ENCODE data around the gene KRT72. TPM values are rescaled to one million over a fixed set of nuclear protein-coding genes. Genes with fewer than 3 reads are reported as not detected.

The KRT72 gene
- total and polyA plus RNA-seq, 2 experiments from 2014 or later: not detected

- Histone ChIP-seq H3K36me3 (ENCODE audit: insufficient read depth) (no peaks in the 10 kb centered on the region), H3K79me2 (replicated peaks; ENCODE audit: insufficient read depth) (no peaks in the 10 kb centered on the region), H2AFZ (no peak overlapping the region), H3K4me1 (ENCODE audit: insufficient read depth) (no peaks in the 10 kb centered on the region), H3F3A (replicated peaks; ENCODE audit: low read depth) (no peaks in the 10 kb centered on the region), H3K27ac (ENCODE audit: low read depth) (no peak overlapping the region), H3K4me3 (no peak overlapping the region), H3K9me2 (ENCODE audit: insufficient read depth) (no peaks in the 10 kb centered on the region), H3K4me2 (no peak overlapping the region), H3K27me3 (ENCODE audit: insufficient read depth) (no peaks in the 10 kb centered on the region), H4K20me1 (replicated peaks; ENCODE audit: insufficient read depth) (no peaks in the 10 kb centered on the region)
- Mint-ChIP-seq H3K9me3 (no peaks in the 10 kb centered on the region), H3K27me3 (ENCODE audit: insufficient read depth, low read depth, poor library complexity) (peaks cover 9% of the 10 kb centered on the region), H3K4me3 (no peak overlapping the region), H3K4me1 (peaks cover 4% of the 10 kb centered on the region), H3K36me3 (ENCODE audit: low read depth) (no peaks in the 10 kb centered on the region), H3K27ac (no peak overlapping the region)
- TF ChIP-seq EZH2 (IDR thresholded peaks at IDR 0.05; ENCODE audit: low read depth, unreplicated experiment): no peak
- no peak for TF ChIP-seq POLR2AphosphoS5 (IDR thresholded peaks at IDR 0.05; ENCODE audit: low read depth)
- TF ChIP-seq EZH2phosphoT487 (IDR thresholded peaks at IDR 0.05; ENCODE audit: unreplicated experiment): no peak
- TF ChIP-seq ZNF462 (CRISPR knock-in tag; IDR thresholded peaks at IDR 0.05): no peak
- no peak for TF ChIP-seq CTCF (conservative IDR thresholded peaks at IDR 0.05; ENCODE audit: low read depth in 2 of 2)
- no peak for TF ChIP-seq ETS1 (IDR thresholded peaks at IDR 0.05)
- no peak for TF ChIP-seq JUNB (IDR thresholded peaks at IDR 0.05; ENCODE audit: unreplicated experiment)
- TF ChIP-seq CREB1 (CRISPR knock-in tag; IDR thresholded peaks at IDR 0.05; ENCODE audit: low read depth): no peak
- TF ChIP-seq NANOG (IDR thresholded peaks at IDR 0.05; ENCODE audit: borderline replicate concordance): no peak
- TF ChIP-seq REST (IDR thresholded peaks at IDR 0.05; ENCODE audit: unreplicated experiment): no peak
- TF ChIP-seq ZNF114 (CRISPR knock-in tag; IDR thresholded peaks at IDR 0.05): no peak
- no peak for TF ChIP-seq ZNF331 (CRISPR knock-in tag; IDR thresholded peaks at IDR 0.05; ENCODE audit: low read depth)
- no peak for TF ChIP-seq STAT1 (IDR thresholded peaks at IDR 0.05; ENCODE audit: unreplicated experiment)
- ATAC-seq (no peak), DNase-seq (ENCODE audit: low spot score) (no peak)
Measured at GRCh38 chr12:52581481-52581880, 19.8 kb downstream of the KRT72 start.

Data from GM23338 (cell line).